A549 (cell line): Measurements from ENCODE around the gene TMEM164. TPM values are rescaled to one million over a fixed set of nuclear protein-coding genes. Genes with fewer than 3 reads are reported as not detected.
A peak's percentile ranks its signal among the peaks of the same experiment; 100 is the strongest.

Experiments used
- ATAC-seq, 2 experiments: fragments of 200-7000 bp in 1 of 2; fragments of >200 bp in 1 of 2; cut with Nextera tagmentation in 1 of 2; cut with Tn5 transposase in 1 of 2; 3 replicates each; pipeline versions ENCODE4 v1.8.0 to v1.9.1; 2018 to 2020; ENCODE audit warnings: mild to moderate bottlenecking in 1 of 2, moderate library complexity in 1 of 2
- CTCF ChIA-PET: fragments of 300-600 bp; sonication (Branson Sonifier 250); formaldehyde crosslinking; extraction: SDS; loops from one replicate; lab custom pipeline; 2021; ENCODE audit warnings: antibody characterized with exemption, inconsistent platforms; lab: Yijun Ruan, JAX
- POLR2A ChIA-PET: fragments of 350-600 bp; formaldehyde crosslinking; extraction: SDS; loops from one replicate; lab custom pipeline; 2021; ENCODE audit warnings: antibody characterized with exemption, inconsistent platforms; lab: Yijun Ruan, JAX
- DNase-seq, 2 experiments: peaks; one replicate each; pipeline versions ENCODE4 v3.0.0 to v3.0.0-alpha.2; 2011 to 2016; ENCODE audit warnings: low read depth in 1 of 2, low spot score in 1 of 2
- FAIRE-seq: peaks from 2 replicates; lab custom pipeline; 2011; peaks lifted over from hg19 to GRCh38; lab: Jason Lieb, UNC
- H3K27ac ChIP-seq, 2 experiments: fragments of >200 bp; sonication (Bioruptor Twin); formaldehyde crosslinking; 3 replicates each; pipeline ENCODE4 v1.5.1; 2016 to 2017
- H3K4me1 ChIP-seq: fragments of >200 bp; sonication (Bioruptor Twin); formaldehyde crosslinking; 3 replicates; pipeline ENCODE4 v1.6.1; 2016
- H3K4me2 ChIP-seq: fragments of >200 bp; sonication (Bioruptor Twin); formaldehyde crosslinking; 3 replicates; pipeline ENCODE4 v1.6.1; 2016
- H3K4me3 ChIP-seq: fragments of >200 bp; sonication (Bioruptor Twin); formaldehyde crosslinking; 3 replicates; pipeline ENCODE4 v1.5.1; 2016
- H3K9me3 ChIP-seq: fragments of >200 bp; sonication (Bioruptor Twin); formaldehyde crosslinking; 3 replicates; pipeline ENCODE4 v1.6.1; 2016
- BHLHE40 ChIP-seq: IDR thresholded peaks from 2 replicates; pipeline ENCODE4 v1.6.1; 2012; ENCODE audit warnings: low read depth, low read length, inconsistent platforms
- CBX8 ChIP-seq: fragments of 200-600 bp; sonication (generic); IDR thresholded peaks from 2 replicates; pipeline ENCODE4 v1.6.1; 2016
- CHD2 ChIP-seq: fragments of 150-350 bp; IDR thresholded peaks from 2 replicates; pipeline ENCODE4 v1.6.1; 2014; ENCODE audit warnings: low read length; ENCODE audit not compliant: partially characterized antibody
- CHD4 ChIP-seq: fragments of 200-600 bp; sonication (generic); IDR thresholded peaks from 2 replicates; pipeline ENCODE4 v1.6.1; 2016; ENCODE audit warnings: antibody characterized with exemption, mild to moderate bottlenecking, borderline replicate concordance
- EP300 ChIP-seq, 2 experiments: fragments of >200 bp; sonication (Bioruptor Twin); formaldehyde crosslinking; IDR thresholded peaks; 2 replicates in 1 of 2; 3 replicates in 1 of 2; pipeline ENCODE4 v1.6.1; 2016 to 2017
- FOSB ChIP-seq: fragments of 250-450 bp; sonication (Bioruptor Pico); IDR thresholded peaks from 2 replicates; pipeline ENCODE4 v1.5.0; 2020; ENCODE audit warnings: mild to moderate bottlenecking, moderate library complexity
- FOSL2 ChIP-seq, 2 experiments: fragments of 450-650 bp in 1 of 2; fragments of >200 bp in 1 of 2; sonication (Bioruptor Twin) in 1 of 2; formaldehyde crosslinking; IDR thresholded peaks; 2 replicates each; pipeline versions ENCODE4 v1.5.0 to v1.6.1; 2016 to 2020; ENCODE audit warnings: mild to moderate bottlenecking in 1 of 2, moderate library complexity in 1 of 2
- FOXS1 ChIP-seq: fragments of 250-450 bp; sonication (Bioruptor Pico); IDR thresholded peaks from 2 replicates; pipeline ENCODE4 v1.5.0; 2020; ENCODE audit warnings: mild to moderate bottlenecking, moderate library complexity
- HDAC2 ChIP-seq: fragments of 200-600 bp; sonication (generic); IDR thresholded peaks from 2 replicates; pipeline ENCODE4 v1.6.1; 2016
- HEYL ChIP-seq: fragments of 250-450 bp; sonication (Bioruptor Pico); IDR thresholded peaks from 2 replicates; pipeline ENCODE4 v1.8.0; 2021; ENCODE audit warnings: mild to moderate bottlenecking, moderate library complexity
- HOXB5 ChIP-seq: fragments of 250-450 bp; sonication (Bioruptor Pico); IDR thresholded peaks from 2 replicates; pipeline ENCODE4 v1.5.0; 2020; ENCODE audit warnings: mild to moderate bottlenecking, moderate library complexity
- JUNB ChIP-seq: fragments of >200 bp; sonication (Bioruptor Twin); formaldehyde crosslinking; IDR thresholded peaks from 2 replicates; pipeline ENCODE4 v1.6.1; 2016
- MAFK ChIP-seq: fragments of 450-650 bp; IDR thresholded peaks from 2 replicates; pipeline ENCODE4 v1.6.1; 2014; ENCODE audit not compliant: partially characterized antibody
- NFE2L2 ChIP-seq: fragments of 150-350 bp; conservative IDR thresholded peaks from 2 replicates; pipeline ENCODE4 v1.6.1; 2014; ENCODE audit warnings: low read length
- POLR2A ChIP-seq: IDR thresholded peaks from 2 replicates; pipeline ENCODE4 v1.6.1; 2012; ENCODE audit warnings: mild to moderate bottlenecking, low read length
- POLR2AphosphoS2 ChIP-seq: conservative IDR thresholded peaks from 2 replicates; pipeline ENCODE4 v1.6.1; 2012; ENCODE audit warnings: low read length, improper control_type of control experiment, inconsistent platforms
- RFX5 ChIP-seq: fragments of 450-650 bp; IDR thresholded peaks from 2 replicates; pipeline ENCODE4 v1.7.1; 2014; ENCODE audit warnings: antibody characterized with exemption, mild to moderate bottlenecking, moderate library complexity
- RNF2 ChIP-seq: fragments of 200-600 bp; sonication (generic); IDR thresholded peaks from 2 replicates; pipeline ENCODE4 v1.6.1; 2016; ENCODE audit warnings: low read depth, mild to moderate bottlenecking, antibody characterized with exemption, moderate library complexity, borderline replicate concordance
- TFCP2L1 ChIP-seq: fragments of 250-450 bp; sonication (Bioruptor Pico); IDR thresholded peaks from 2 replicates; pipeline ENCODE4 v1.5.0; 2021; ENCODE audit warnings: mild to moderate bottlenecking
- TP53 ChIP-seq: fragments of 250-450 bp; sonication (Bioruptor Pico); IDR thresholded peaks from 2 replicates; pipeline ENCODE4 v1.5.0; 2021; ENCODE audit warnings: mild to moderate bottlenecking, moderate library complexity
- ZC3H11A ChIP-seq: fragments of 450-650 bp; IDR thresholded peaks from 2 replicates; pipeline ENCODE4 v1.6.1; 2014; ENCODE audit warnings: antibody characterized with exemption, mild to moderate bottlenecking
- ZFP36 ChIP-seq: fragments of 450-650 bp; IDR thresholded peaks from 2 replicates; pipeline ENCODE4 v1.6.1; 2014; ENCODE audit warnings: borderline replicate concordance; ENCODE audit not compliant: partially characterized antibody
- WGBS: methylation state at CpG from one replicate; pipeline ENCODE4 v1.1.6; 2017; ENCODE audit errors: missing lambda C conversion rate; 5-methylcytosine and 5-hydroxymethylcytosine counted together
- polyA plus RNA-seq, 4 experiments: library from polyadenylated mRNA; depleted of rRNA in 3 of 4; stranded (reverse); fragments of >200 nt; fragmentation: RNase III in 1 of 4; extraction: RNeasy Plus Mini Kit Qiagen cat#74134 plus additional on column Dnase treatment in 1 of 4; gene quantifications; 2 replicates in 3 of 4; 3 replicates in 1 of 4; pipeline ENCODE4 v1.2.3, GENCODE V29; 2011 to 2017
- TF ChIP-seq, protein P1 (sequence below): IDR thresholded peaks from 2 replicates; pipeline ENCODE4 v1.6.1; 2012
- TF ChIP-seq, protein P2 (sequence below): fragments of 250-450 bp; sonication (Bioruptor Pico); IDR thresholded peaks from 2 replicates; pipeline ENCODE4 v1.5.0; 2020; ENCODE audit warnings: low read depth, mild to moderate bottlenecking, moderate library complexity
- TF ChIP-seq, protein P3 (sequence below): fragments of 450-650 bp; IDR thresholded peaks from 2 replicates; pipeline ENCODE4 v1.6.1; 2014; ENCODE audit warnings: antibody characterized with exemption

The TMEM164 gene
- polyA plus RNA-seq, 2 of the 4 experiments (the other 2 are of a cell fraction) = 32.0 to 43.7 TPM

DNA sequence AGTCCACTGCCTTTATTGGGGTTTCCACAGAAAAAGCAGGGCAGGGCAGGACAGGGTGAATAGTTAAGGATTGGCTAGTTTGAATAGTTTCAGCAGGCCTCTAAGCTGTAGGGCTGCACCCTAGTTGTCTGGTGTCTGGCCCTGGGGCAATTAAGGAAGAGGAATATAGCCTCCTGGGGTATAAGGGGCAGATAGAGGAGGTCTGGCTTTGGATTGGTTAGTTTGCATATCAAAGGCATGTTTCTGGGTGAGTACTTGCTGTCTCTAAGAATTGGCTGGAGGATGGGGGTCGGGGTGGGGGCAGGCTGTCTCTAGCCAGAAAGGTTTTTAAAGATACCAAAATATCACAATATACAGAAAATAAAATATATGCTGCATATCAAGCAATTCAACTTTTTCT is 100.4 kb downstream of the TMEM164 start:
- no peak for FAIRE-seq
- Histone ChIP-seq H3K4me3 (no peak overlapping the region), H3K9me3 (no peaks in the 10 kb centered on the region), H3K4me1 (peaks cover 14% of the 10 kb centered on the region), H3K4me2 (no peak overlapping the region), H3K27ac (peak overlapping the region; percentile 31 to 49; a peak in 3 of 6 replicates)
- DNase-seq = no peak
- CTCF ChIA-PET = no interaction called here
- ATAC-seq = no peak
- TF ChIP-seq MAFK (no peak), FOSB (CRISPR knock-in tag) (no peak), NFE2L2 (no peak), RNF2 (no peak), RFX5 (no peak)
- TF ChIP-seq, protein P1, sequence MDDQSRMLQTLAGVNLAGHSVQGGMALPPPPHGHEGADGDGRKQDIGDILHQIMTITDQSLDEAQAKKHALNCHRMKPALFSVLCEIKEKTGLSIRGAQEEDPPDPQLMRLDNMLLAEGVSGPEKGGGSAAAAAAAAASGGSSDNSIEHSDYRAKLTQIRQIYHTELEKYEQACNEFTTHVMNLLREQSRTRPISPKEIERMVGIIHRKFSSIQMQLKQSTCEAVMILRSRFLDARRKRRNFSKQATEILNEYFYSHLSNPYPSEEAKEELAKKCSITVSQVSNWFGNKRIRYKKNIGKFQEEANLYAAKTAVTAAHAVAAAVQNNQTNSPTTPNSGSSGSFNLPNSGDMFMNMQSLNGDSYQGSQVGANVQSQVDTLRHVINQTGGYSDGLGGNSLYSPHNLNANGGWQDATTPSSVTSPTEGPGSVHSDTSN = no peak
- POLR2A ChIA-PET = no interaction called here
- WGBS = 90% methylated on average over 1 of the region's 1 CpG

DNA sequence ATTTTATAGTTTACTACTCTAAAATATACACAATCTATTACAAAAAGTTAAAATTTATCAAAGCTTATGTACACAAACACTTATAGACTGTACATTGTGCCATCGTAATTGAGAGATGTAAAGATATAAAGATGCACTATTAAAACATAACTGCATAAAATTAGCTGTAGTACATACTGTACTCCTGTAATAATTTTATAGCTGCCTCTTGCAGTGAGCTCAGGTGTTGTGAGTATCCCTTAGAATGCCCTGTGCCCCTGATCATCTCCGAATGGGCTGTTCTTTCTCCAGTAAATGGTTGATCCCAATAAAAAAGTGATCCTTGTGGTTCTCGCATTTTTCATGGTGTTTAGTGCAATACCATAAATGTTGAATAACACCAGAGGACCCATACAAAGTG is 101.2 kb downstream of the TMEM164 start:
- ATAC-seq (no peak), FAIRE-seq (peak; percentile 74), DNase-seq (no peak)
- H3K27ac ChIP-seq = no peak overlapping the region
- H3K4me2 ChIP-seq = no peak overlapping the region
- no peak overlapping the region for H3K4me3 ChIP-seq
- WGBS = 88% methylated on average over 3 of the region's 3 CpGs
- ChIA-PET CTCF (interaction anchor here (1.2 kb wide), 1 partner anchor 194 kb away, joined by 4 read pairs; no protein-coding TSS in a partner anchor), POLR2A (no interaction called here)
- no peaks in the 10 kb centered on the region for H3K9me3 ChIP-seq
- TF ChIP-seq FOSL2 (IDR thresholded peaks at IDR 0.05) = no peak
- no peak for TF ChIP-seq FOSL2 (CRISPR knock-in tag; IDR thresholded peaks at IDR 0.05)
- no peak for TF ChIP-seq TP53 (CRISPR knock-in tag)
- no peak for TF ChIP-seq CHD4
- TF ChIP-seq RNF2 = no peak
- TF ChIP-seq, protein P1 = no peak
- TF ChIP-seq ZFP36 = no peak
- peaks cover 13% of the 10 kb centered on the region; the same call in 2 of the 3 replicates for H3K4me1 ChIP-seq

DNA sequence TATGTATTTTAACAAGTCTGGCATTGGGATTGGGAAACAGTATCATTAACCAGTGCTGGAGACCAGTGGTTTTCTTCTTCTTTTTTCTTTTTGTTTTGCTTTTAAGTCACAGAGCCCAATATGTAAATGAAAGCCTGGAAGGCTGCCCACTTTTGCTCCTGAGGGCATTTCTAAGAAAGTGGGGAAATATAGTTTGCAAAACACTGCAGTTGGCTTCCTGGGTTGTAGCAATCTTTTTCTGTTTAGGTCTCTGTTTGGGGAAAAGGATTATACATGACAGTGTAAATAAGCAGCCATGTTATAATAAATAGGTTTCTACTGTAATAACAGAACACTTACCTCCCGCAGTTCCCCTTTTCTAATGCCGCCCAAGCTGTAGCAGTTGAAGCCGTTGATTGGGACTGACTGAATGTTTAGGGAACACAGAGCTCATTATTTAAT is 105.5 kb downstream of the TMEM164 start:
- Histone ChIP-seq H3K9me3 (no peaks in the 10 kb centered on the region), H3K4me3 (no peak overlapping the region), H3K4me1 (peaks cover 6% of the 10 kb centered on the region; the same call in 2 of the 3 replicates), H3K27ac (no peak overlapping the region), H3K4me2 (no peak overlapping the region)
- ATAC-seq (no peak), DNase-seq (no peak), FAIRE-seq (no peak)
- 96% methylated on average over 3 of the region's 3 CpGs for WGBS
- no peak for TF ChIP-seq HOXB5 (CRISPR knock-in tag)
- no peak for TF ChIP-seq FOXS1 (CRISPR knock-in tag)
- no peak for TF ChIP-seq HEYL (CRISPR knock-in tag)
- TF ChIP-seq, protein P2, sequence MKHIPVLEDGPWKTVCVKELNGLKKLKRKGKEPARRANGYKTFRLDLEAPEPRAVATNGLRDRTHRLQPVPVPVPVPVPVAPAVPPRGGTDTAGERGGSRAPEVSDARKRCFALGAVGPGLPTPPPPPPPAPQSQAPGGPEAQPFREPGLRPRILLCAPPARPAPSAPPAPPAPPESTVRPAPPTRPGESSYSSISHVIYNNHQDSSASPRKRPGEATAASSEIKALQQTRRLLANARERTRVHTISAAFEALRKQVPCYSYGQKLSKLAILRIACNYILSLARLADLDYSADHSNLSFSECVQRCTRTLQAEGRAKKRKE (CRISPR knock-in tag) = no peak
- no peak for TF ChIP-seq ZC3H11A
- no peak for TF ChIP-seq EP300 (IDR thresholded peaks at IDR 0.05)
- no peak for TF ChIP-seq ZFP36
- no peak for TF ChIP-seq HDAC2
- TF ChIP-seq, protein P1 = no peak
- no peak for TF ChIP-seq BHLHE40
- no peak for TF ChIP-seq POLR2A
- no peak for TF ChIP-seq TFCP2L1 (CRISPR knock-in tag)
- TF ChIP-seq, protein P3, sequence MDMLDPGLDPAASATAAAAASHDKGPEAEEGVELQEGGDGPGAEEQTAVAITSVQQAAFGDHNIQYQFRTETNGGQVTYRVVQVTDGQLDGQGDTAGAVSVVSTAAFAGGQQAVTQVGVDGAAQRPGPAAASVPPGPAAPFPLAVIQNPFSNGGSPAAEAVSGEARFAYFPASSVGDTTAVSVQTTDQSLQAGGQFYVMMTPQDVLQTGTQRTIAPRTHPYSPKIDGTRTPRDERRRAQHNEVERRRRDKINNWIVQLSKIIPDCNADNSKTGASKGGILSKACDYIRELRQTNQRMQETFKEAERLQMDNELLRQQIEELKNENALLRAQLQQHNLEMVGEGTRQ = no peak
- no peak for TF ChIP-seq JUNB
- no peak for TF ChIP-seq CHD4
- TF ChIP-seq CBX8 = no peak
- TF ChIP-seq POLR2AphosphoS2 = no peak
- TF ChIP-seq CHD2 = no peak
- CTCF ChIA-PET = interaction anchor here (0.6 kb wide), 1 partner anchor 82 kb away, joined by 4 read pairs; no protein-coding TSS in a partner anchor
- POLR2A ChIA-PET = no interaction called here
